CD14-positive monocyte (primary cell): ENCODE data around the gene UAP1L1. TPM values are rescaled to one million over a fixed set of nuclear protein-coding genes. Genes with fewer than 3 reads are reported as not detected.

Experiments used
- DNase-seq, 3 donors: peaks; one replicate each; pipeline ENCODE4 v3.0.0-alpha.2; 2011 to 2022
- H2AFZ ChIP-seq: 2 replicates; pipeline ENCODE4 v1.6.0; 2012; ENCODE audit warnings: mild to moderate bottlenecking, low read depth, low read length, inconsistent platforms; ENCODE audit not compliant: insufficient read depth, poor library complexity, severe bottlenecking
- H3K27ac ChIP-seq, 2 donors: 1 replicate in 1 of 2; 2 replicates in 1 of 2; pipeline ENCODE4 v1.5.1; 2012 to 2013; ENCODE audit warnings: low read length in 2 of 2, control low read depth in 1 of 2, inconsistent platforms in 1 of 2, low read depth in 1 of 2, mild to moderate bottlenecking in 1 of 2
- H3K27me3 ChIP-seq, 2 donors: one replicate each; pipeline versions ENCODE4 v1.6.0 to v1.6.1; 2011 to 2013; ENCODE audit warnings: low read length in 2 of 2; ENCODE audit not compliant: control insufficient read depth in 2 of 2, insufficient read depth in 2 of 2
- H3K36me3 ChIP-seq, 2 donors: replicated peaks in 1 of 2; 1 replicate in 1 of 2; 2 replicates in 1 of 2; pipeline versions ENCODE4 v1.5.1 to v1.6.1; 2012 to 2013; ENCODE audit warnings: low read length in 2 of 2, control low read depth in 1 of 2, inconsistent platforms in 1 of 2, mild to moderate bottlenecking in 1 of 2; ENCODE audit not compliant: insufficient read depth in 2 of 2, control insufficient read depth in 1 of 2
- H3K4me1 ChIP-seq, 2 donors: 1 replicate in 1 of 2; 2 replicates in 1 of 2; pipeline versions ENCODE4 v1.5.1 to v1.6.1; 2012 to 2013; ENCODE audit warnings: low read length in 2 of 2, control low read depth in 1 of 2, inconsistent platforms in 1 of 2, mild to moderate bottlenecking in 1 of 2, moderate library complexity in 1 of 2; ENCODE audit not compliant: insufficient read depth in 2 of 2, control insufficient read depth in 1 of 2
- H3K4me2 ChIP-seq: replicated peaks from 2 replicates; pipeline ENCODE3; 2012; ENCODE audit warnings: low read length, moderate library complexity, mild to moderate bottlenecking; ENCODE audit not compliant: poor library complexity, severe bottlenecking; ENCODE audit errors: extremely low read depth
- H3K4me3 ChIP-seq, 3 experiments: fragments of 200-600 bp in 1 of 3; sonication (generic) in 1 of 3; replicated peaks in 1 of 3; 1 replicate in 2 of 3; 2 replicates in 1 of 3; pipeline ENCODE4 v1.5.1; 2011 to 2013; ENCODE audit warnings: low read length in 3 of 3, mild to moderate bottlenecking in 3 of 3, control low read depth in 2 of 3, low read depth in 2 of 3, inconsistent platforms in 1 of 3, moderate library complexity in 1 of 3
- H3K79me2 ChIP-seq: 2 replicates; pipeline ENCODE4 v1.6.0; 2012; ENCODE audit warnings: mild to moderate bottlenecking, control low read depth, inconsistent platforms, low read length, moderate library complexity; ENCODE audit not compliant: insufficient read depth
- H3K9ac ChIP-seq: 2 replicates; pipeline ENCODE4 v1.6.0; 2017; ENCODE audit warnings: low read length, mild to moderate bottlenecking; ENCODE audit not compliant: insufficient read depth, poor library complexity, severe bottlenecking
- H3K9me3 ChIP-seq, 2 donors: replicated peaks in 1 of 2; 1 replicate in 1 of 2; 2 replicates in 1 of 2; pipeline versions ENCODE4 v1.5.1 to v1.6.1; 2012 to 2013; ENCODE audit warnings: low read length in 2 of 2, control low read depth in 1 of 2; ENCODE audit not compliant: control insufficient read depth in 1 of 2, insufficient read depth in 1 of 2
- H4K20me1 ChIP-seq: 2 replicates; pipeline ENCODE4 v1.6.0; 2012; ENCODE audit warnings: mild to moderate bottlenecking, low read length, control low read depth, moderate library complexity; ENCODE audit not compliant: insufficient read depth
- H3K27ac Mint-ChIP-seq, 7 donors: one replicate each; pipeline ENCODE4 v1.8.0; 2020; ENCODE audit warnings: mild to moderate bottlenecking in 7 of 7, mixed read lengths in 7 of 7, moderate library complexity in 6 of 7, inconsistent platforms in 2 of 7
- H3K27me3 Mint-ChIP-seq, 3 donors: one replicate each; pipeline ENCODE4 v1.8.0; 2021 to 2022; ENCODE audit warnings: low read depth in 3 of 3, mild to moderate bottlenecking in 3 of 3, mixed read lengths in 3 of 3, moderate library complexity in 3 of 3, inconsistent platforms in 1 of 3
- H3K36me3 Mint-ChIP-seq, 2 donors: one replicate each; pipeline ENCODE4 v1.8.0; 2020; ENCODE audit warnings: mixed read lengths in 2 of 2, inconsistent platforms in 1 of 2, mild to moderate bottlenecking in 1 of 2
- H3K4me1 Mint-ChIP-seq: one replicate; pipeline ENCODE4 v1.8.0; 2020; ENCODE audit warnings: mild to moderate bottlenecking, mixed read lengths
- H3K4me3 Mint-ChIP-seq, 2 donors: one replicate each; pipeline ENCODE4 v1.8.0; 2020; ENCODE audit warnings: mild to moderate bottlenecking in 2 of 2, mixed read lengths in 2 of 2, moderate library complexity in 1 of 2
- H3K9me3 Mint-ChIP-seq, 7 donors: one replicate each; pipeline ENCODE4 v1.8.0; 2020 to 2022; ENCODE audit warnings: mixed read lengths in 7 of 7, mild to moderate bottlenecking in 6 of 7, moderate library complexity in 6 of 7, inconsistent platforms in 2 of 7
- CTCF ChIP-seq: fragments of 200-600 bp; IDR thresholded peaks from one replicate; pipeline ENCODE4 v1.8.0; 2022; ENCODE audit warnings: antibody characterized with exemption, mild to moderate bottlenecking
- WGBS: methylation state at CpG from one replicate; pipeline ENCODE4 v1.1.5; 2013; ENCODE audit warnings: missing lambda C conversion rate; ENCODE audit not compliant: insufficient coverage; 5-methylcytosine and 5-hydroxymethylcytosine counted together
- intact Hi-C, 2 donors: fragments of 100-400 bp; cut with micrococcal nuclease; formaldehyde crosslinking; loops; one replicate each; pipeline versions ENCODE4 v1.15.0 to v1.15.1; 2023
- polyA plus RNA-seq, 3 donors: library from polyadenylated mRNA; depleted of rRNA in 1 of 3; unstranded in 2 of 3; stranded (reverse) in 1 of 3; fragments of 300-500 nt in 2 of 3; fragments of >200 nt in 1 of 3; fragmentation: Illumina TruSeq in 2 of 3; gene quantifications; 1 replicate in 2 of 3; 2 replicates in 1 of 3; pipeline ENCODE4 v1.2.3, GENCODE V29; 2012 to 2021

The UAP1L1 gene
- polyA plus RNA-seq, 3 donors = 5.7 to 16.7 (median 14.8) TPM

GRCh38 chr9:137115394-137116026, 38.2 kb downstream of the UAP1L1 start:
- no peak overlapping the region for H3K4me3 Mint-ChIP-seq
- peaks cover 3 to 9% (median 6%) of the 10 kb centered on the region in 3 donors for H3K27me3 Mint-ChIP-seq
- peaks cover 0 to 3% (median 0%) of the 10 kb centered on the region in 7 donors for H3K9me3 Mint-ChIP-seq
- H3K36me3 Mint-ChIP-seq = peaks cover 8 to 19% of the 10 kb centered on the region in 2 donors
- H3K4me2 ChIP-seq = peak overlapping the region; percentile 85
- H3K4me1 ChIP-seq = peaks cover 15 to 17% of the 10 kb centered on the region in 2 donors
- no peak overlapping the region for H3K9ac ChIP-seq
- H3K36me3 ChIP-seq = peaks cover 21 to 25% of the 10 kb centered on the region in 2 donors
- H3K9me3 ChIP-seq = no peaks in the 10 kb centered on the region
- no peaks in the 10 kb centered on the region for H3K79me2 ChIP-seq
- H3K27ac ChIP-seq = no peak overlapping the region
- H3K27ac Mint-ChIP-seq = no peak overlapping the region
- peaks cover 0 to 3% of the 10 kb centered on the region in 2 donors for H3K27me3 ChIP-seq
- TF ChIP-seq CTCF = no peak
- no peak for DNase-seq
- peak overlapping the region; percentile 93 for H2AFZ ChIP-seq
- peaks cover 14% of the 10 kb centered on the region for H4K20me1 ChIP-seq
- intact Hi-C loops = loop anchor here in 1 of 2 donors (5.0 kb wide), 2 partner anchors 67 to 112 kb away; partner anchors contain the start of genes CYSRT1 and RNF224
- H3K4me1 Mint-ChIP-seq = peaks cover 12% of the 10 kb centered on the region
- 85% methylated on average over 15 of the region's 21 CpGs for WGBS
- peak overlapping the region in 1 of 3 experiments; percentile 70 for H3K4me3 ChIP-seq

DNA sequence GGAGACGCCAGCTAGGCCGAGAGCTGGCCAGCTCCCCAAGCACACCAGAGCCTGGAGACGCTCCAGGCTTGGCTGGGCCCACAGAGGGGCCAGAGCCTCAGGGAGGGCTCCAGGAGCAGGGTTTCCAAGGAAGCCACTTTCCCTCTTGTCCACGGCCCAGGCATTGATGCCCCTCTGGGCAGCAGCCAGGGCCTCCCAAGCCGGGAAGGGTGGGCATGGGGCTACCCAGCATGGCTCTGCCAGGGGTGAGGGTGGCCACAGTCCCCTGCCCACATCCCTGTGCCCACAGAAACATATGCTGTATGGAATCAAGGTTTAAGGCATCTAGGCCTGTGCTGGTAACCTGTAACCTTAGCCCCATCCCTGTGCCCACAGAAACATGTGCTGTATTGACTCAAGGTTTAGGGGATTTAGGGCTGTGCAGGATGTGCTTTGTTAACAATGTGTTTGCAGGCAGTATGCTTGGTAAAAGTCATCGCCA, 38.8 kb downstream of the UAP1L1 start:
- Histone ChIP-seq H3K9me3 (no peaks in the 10 kb centered on the region), H2AFZ (no peak overlapping the region), H3K4me3 (no peak overlapping the region), H3K9ac (no peak overlapping the region), H3K27ac (no peak overlapping the region), H3K4me1 (peaks cover 15 to 17% of the 10 kb centered on the region in 2 donors), H3K4me2 (no peak overlapping the region), H3K79me2 (no peaks in the 10 kb centered on the region), H3K27me3 (peaks cover 0 to 3% of the 10 kb centered on the region in 2 donors), H3K36me3 (peaks cover 20% of the 10 kb centered on the region in 2 donors), H4K20me1 (peaks cover 14% of the 10 kb centered on the region)
- H3K27ac Mint-ChIP-seq = no peak overlapping the region
- peaks cover 0 to 3% (median 0%) of the 10 kb centered on the region in 7 donors for H3K9me3 Mint-ChIP-seq
- no peak for DNase-seq
- peaks cover 12% of the 10 kb centered on the region for H3K4me1 Mint-ChIP-seq
- peaks cover 3 to 9% (median 6%) of the 10 kb centered on the region in 3 donors for H3K27me3 Mint-ChIP-seq
- 67% methylated on average over 3 of the region's 6 CpGs for WGBS
- no peak overlapping the region for H3K4me3 Mint-ChIP-seq
- peaks cover 5 to 15% of the 10 kb centered on the region in 2 donors for H3K36me3 Mint-ChIP-seq
- TF ChIP-seq CTCF = no peak
- intact Hi-C loops = loop anchor here in 1 of 2 donors (5.0 kb wide), 2 partner anchors 66 to 111 kb away; partner anchors contain the start of genes CYSRT1 and RNF224
